NCI-H510A (cell line): ENCODE measurements around the gene KLHDC8B.
"Not testable (repeated sequence)": the region's sequence is repeated elsewhere in the genome, so short reads cannot be mapped to it uniquely, and the experiment has no call there.

Experiments used
- DNase-seq: peaks from one replicate; lab custom pipeline; 2025; lab: John Stamatoyannopoulos, UW

KLHDC8B gene

GRCh38 chr3:49183873-49184272 lies 12.5 kb downstream of the KLHDC8B start:
- no peak for DNase-seq

- no peak for DNase-seq
Measured at GRCh38 chr3:49191741-49192140, 20.3 kb downstream of the KLHDC8B start.

- no peak for DNase-seq
Measured at GRCh38 chr3:49198161-49198560, 26.8 kb downstream of the KLHDC8B start.

DNA sequence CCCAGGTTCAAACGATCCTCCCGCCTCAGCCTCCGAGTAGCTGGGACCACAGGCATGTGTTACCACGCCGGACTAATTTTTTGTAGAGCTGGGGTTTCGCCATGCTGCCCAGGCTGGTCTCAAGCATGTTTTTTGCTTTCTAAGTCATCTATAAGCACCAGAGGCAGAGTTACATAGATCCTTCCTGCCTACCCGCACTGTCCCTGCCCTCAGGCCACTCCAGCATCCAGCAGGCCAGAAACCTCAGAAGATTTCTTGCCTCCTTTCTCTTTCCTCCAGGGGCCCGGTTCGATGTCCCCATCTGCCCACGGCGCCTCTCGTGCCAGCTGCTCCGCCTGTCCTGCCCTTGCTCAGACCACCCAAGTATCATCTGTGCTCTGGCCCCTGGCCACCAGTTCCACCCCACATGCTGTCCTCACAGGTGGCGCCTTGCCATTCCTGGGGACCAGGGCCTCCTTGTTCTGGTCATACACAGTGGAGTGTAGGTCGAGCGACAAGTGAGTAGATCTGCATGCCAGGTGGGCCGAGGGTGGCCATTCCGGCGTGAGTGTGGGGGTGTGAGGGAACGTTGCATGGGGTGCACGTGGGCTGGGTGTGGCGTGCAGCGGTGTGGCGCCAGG lies 27.3 kb downstream of the KLHDC8B start:
- no peak for DNase-seq

- no peak for DNase-seq
Measured at GRCh38 chr3:49199239-49199899, 28.0 kb downstream of the KLHDC8B start.

DNA sequence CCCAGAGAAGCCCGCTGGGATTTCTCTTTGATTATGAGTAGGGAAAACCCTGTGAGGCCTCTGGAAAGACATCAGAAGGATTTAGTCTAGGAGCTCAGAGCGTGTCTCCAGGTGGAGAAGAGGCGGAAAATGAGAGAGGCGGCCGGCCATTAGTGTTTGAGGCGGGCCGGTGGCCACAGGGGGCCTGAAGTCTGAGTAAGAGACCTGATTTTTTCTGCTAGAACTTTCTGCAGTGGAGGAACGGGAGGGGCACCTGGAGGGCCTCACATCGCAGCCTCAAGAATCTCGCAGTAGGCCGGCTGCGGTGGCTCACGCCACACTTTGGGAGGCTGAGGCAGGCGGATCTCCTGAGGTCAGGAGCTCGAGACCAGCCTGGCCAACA lies 28.5 kb downstream of the KLHDC8B start:
- DNase-seq, result no peak

- no peak for DNase-seq
Measured at GRCh38 chr3:49213541-49213943, 42.1 kb downstream of the KLHDC8B start.

DNA sequence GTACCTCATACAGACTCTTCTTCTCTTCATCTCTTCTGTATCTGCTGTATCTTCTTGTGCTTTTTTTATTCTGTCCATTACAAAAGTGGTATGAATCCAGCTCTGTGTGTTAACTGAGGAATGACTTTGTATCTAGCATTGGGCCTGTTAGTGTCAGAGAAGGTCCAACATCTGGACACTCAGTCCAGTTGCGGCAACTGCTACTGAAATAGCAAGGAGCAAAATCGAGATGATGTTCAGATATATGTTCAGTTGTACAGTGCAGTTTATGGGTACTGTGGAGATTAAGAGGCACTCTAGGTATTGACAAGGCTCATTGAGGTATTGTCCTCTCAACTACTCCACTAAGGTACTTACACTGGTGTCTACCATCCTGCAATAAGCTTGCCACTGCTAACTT lies 42.6 kb downstream of the KLHDC8B start:
- DNase-seq, result no peak

GRCh38 chr3:49216687-49217086 lies 45.3 kb downstream of the KLHDC8B start:
- not testable (repeated sequence) for DNase-seq

DNA sequence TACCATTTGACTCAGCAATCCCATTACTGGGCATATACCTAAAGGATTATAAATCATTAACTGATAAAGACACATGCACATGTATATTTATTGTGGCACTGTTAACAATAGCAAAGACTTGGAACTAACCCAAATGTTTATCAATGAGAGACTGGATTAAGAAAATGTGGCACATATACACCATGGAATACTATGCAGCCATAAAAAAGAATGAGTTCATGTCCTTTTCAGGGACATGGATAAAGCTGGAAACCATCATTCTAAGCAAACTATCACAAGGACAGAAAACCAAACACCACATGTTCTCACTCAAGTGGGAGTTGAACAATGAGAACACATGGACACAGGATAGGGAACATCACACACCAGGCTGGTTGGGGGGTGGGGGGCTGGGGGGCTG lies 45.7 kb downstream of the KLHDC8B start:
- DNase-seq, result not testable (repeated sequence)

- DNase-seq, result no peak
Measured at GRCh38 chr3:49217688-49218470, 46.5 kb downstream of the KLHDC8B start.

DNA sequence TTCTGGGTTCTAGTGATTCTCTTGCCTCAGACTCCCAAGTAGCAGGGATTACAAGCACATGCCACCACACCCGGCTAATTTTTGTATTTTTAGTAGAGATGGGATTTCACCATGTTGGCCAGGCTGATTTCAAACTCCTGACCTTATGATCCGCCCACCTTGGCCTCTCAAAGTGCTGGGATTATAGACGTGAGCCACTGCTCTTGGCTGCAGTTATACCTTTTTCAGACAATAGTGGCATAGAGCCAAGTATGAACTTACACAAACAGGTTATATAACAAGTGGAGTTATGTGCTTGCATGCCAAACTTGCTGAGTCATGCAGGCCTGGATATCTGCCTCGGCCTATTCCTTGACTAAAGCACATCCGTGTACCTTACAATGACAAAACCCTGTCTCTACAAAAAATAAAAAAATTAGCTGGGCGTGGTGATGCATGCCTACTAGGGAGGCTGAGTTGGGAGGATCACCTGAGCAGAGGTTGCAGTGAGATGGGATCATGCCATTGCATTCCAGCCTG lies 47.1 kb downstream of the KLHDC8B start:
- not testable (repeated sequence) for DNase-seq

- no peak for DNase-seq
Measured at GRCh38 chr3:49219132-49219531, 47.7 kb downstream of the KLHDC8B start.

- not testable (repeated sequence) for DNase-seq
Measured at GRCh38 chr3:49220985-49221563, 49.7 kb downstream of the KLHDC8B start.

- DNase-seq, result no peak
Measured at GRCh38 chr3:49222002-49222401, 50.6 kb downstream of the KLHDC8B start.
